Central memory CD8-positive, alpha-beta T cell (primary cell): ENCODE measurements around the gene TNFSF10.
"Not testable (repeated sequence)": the region's sequence is repeated elsewhere in the genome, so short reads cannot be mapped to it uniquely, and the experiment has no call there.

Experiments
- ATAC-seq: fragments of 150-1000 bp; cut with Tn5 transposase; replicated peaks from 2 replicates; pipeline ENCODE4 v1.10.0; 2022; ENCODE audit warnings: mild to moderate bottlenecking, moderate FRiP score, moderate number of reproducible peaks; ENCODE audit not compliant: poor library complexity, severe bottlenecking; ENCODE audit errors: extremely low read depth
- DNase-seq, 2 donors: peaks; one replicate each; pipeline ENCODE4 v3.0.0; 2021; ENCODE audit warnings: low spot score in 2 of 2
- H3K27ac Mint-ChIP-seq: one replicate; pipeline ENCODE4 v1.8.0; 2022; ENCODE audit warnings: low read depth, mild to moderate bottlenecking, moderate library complexity, mixed read lengths
- H3K27me3 Mint-ChIP-seq: one replicate; pipeline ENCODE4 v1.8.0; 2022; ENCODE audit warnings: mixed read lengths
- H3K36me3 Mint-ChIP-seq: one replicate; pipeline ENCODE4 v1.8.0; 2022; ENCODE audit warnings: mild to moderate bottlenecking, moderate library complexity, mixed read lengths; ENCODE audit not compliant: insufficient read depth
- H3K4me1 Mint-ChIP-seq: one replicate; pipeline ENCODE4 v1.8.0; 2022; ENCODE audit warnings: mixed read lengths
- H3K4me3 Mint-ChIP-seq: one replicate; pipeline ENCODE4 v1.8.0; 2022; ENCODE audit warnings: mild to moderate bottlenecking, moderate library complexity, mixed read lengths
- H3K9me3 Mint-ChIP-seq: one replicate; pipeline ENCODE4 v1.8.0; 2022; ENCODE audit warnings: mixed read lengths

Gene TNFSF10

GRCh38 chr3:172539273-172539672, 16.0 kb upstream of the TNFSF10 start:
- no peak overlapping the region for H3K27ac Mint-ChIP-seq
- no peaks in the 10 kb centered on the region for H3K27me3 Mint-ChIP-seq
- DNase-seq = no peak
- H3K4me1 Mint-ChIP-seq = peaks cover 16% of the 10 kb centered on the region
- H3K9me3 Mint-ChIP-seq = no peaks in the 10 kb centered on the region
- no peaks in the 10 kb centered on the region for H3K36me3 Mint-ChIP-seq
- ATAC-seq = no peak
- H3K4me3 Mint-ChIP-seq = no peak overlapping the region

- no peak overlapping the region for H3K27ac Mint-ChIP-seq
- H3K4me3 Mint-ChIP-seq = no peak overlapping the region
- H3K27me3 Mint-ChIP-seq = no peaks in the 10 kb centered on the region
- no peak for ATAC-seq
- H3K36me3 Mint-ChIP-seq = no peaks in the 10 kb centered on the region
- H3K9me3 Mint-ChIP-seq = no peaks in the 10 kb centered on the region
- no peak for DNase-seq
- H3K4me1 Mint-ChIP-seq = peaks cover 16% of the 10 kb centered on the region
Measured at GRCh38 chr3:172538368-172539151, 15.3 kb upstream of the TNFSF10 start.

- peaks cover 16% of the 10 kb centered on the region for H3K4me1 Mint-ChIP-seq
Measured at GRCh38 chr3:172537507-172538158, 14.4 kb upstream of the TNFSF10 start.

DNA sequence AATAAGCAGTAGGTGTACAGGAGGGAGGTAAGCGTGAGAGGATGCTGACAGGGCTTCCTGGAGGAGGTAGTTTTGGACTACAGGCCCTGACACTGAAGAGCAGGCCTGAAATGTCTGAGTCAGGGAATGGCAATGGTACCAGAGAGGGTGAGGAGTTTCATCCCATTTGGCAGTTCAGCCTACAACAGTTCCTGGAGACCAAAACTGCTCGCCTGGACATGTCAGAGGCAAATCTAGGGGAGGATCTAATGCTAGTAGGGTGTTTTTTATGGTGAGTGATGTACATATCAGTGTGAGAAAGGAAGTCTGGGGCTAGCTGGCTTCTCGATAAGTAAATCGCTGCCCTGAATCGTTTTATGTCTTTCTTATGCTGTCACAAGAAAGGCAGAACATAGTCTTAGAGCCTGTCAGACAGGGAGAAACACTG, 13.8 kb upstream of the TNFSF10 start:
- DNase-seq (no peak), ATAC-seq (peak; percentile 49)
- H3K4me1 Mint-ChIP-seq = peaks cover 16% of the 10 kb centered on the region
- no peaks in the 10 kb centered on the region for H3K36me3 Mint-ChIP-seq
- H3K27ac Mint-ChIP-seq = peak overlapping the region; percentile 14
- H3K9me3 Mint-ChIP-seq = no peaks in the 10 kb centered on the region
- H3K4me3 Mint-ChIP-seq = no peak overlapping the region
- H3K27me3 Mint-ChIP-seq = no peaks in the 10 kb centered on the region

More at GRCh38 chr3:172537507-172538158, 14.4 kb upstream of the TNFSF10 start:
- Mint-ChIP-seq H3K36me3 (no peaks in the 10 kb centered on the region), H3K9me3 (no peaks in the 10 kb centered on the region), H3K27me3 (no peaks in the 10 kb centered on the region), H3K27ac (peak overlapping the region; percentile 14), H3K4me3 (no peak overlapping the region)
- DNase-seq (no peak), ATAC-seq (no peak)

- no peaks in the 10 kb centered on the region for H3K9me3 Mint-ChIP-seq
- H3K27me3 Mint-ChIP-seq = no peaks in the 10 kb centered on the region
- H3K36me3 Mint-ChIP-seq = no peaks in the 10 kb centered on the region
- ATAC-seq (no peak), DNase-seq (no peak)
- H3K4me3 Mint-ChIP-seq = no peak overlapping the region
- H3K27ac Mint-ChIP-seq = peak overlapping the region; percentile 14
- H3K4me1 Mint-ChIP-seq = peaks cover 16% of the 10 kb centered on the region
Measured at GRCh38 chr3:172536505-172536904, 13.3 kb upstream of the TNFSF10 start.

DNA sequence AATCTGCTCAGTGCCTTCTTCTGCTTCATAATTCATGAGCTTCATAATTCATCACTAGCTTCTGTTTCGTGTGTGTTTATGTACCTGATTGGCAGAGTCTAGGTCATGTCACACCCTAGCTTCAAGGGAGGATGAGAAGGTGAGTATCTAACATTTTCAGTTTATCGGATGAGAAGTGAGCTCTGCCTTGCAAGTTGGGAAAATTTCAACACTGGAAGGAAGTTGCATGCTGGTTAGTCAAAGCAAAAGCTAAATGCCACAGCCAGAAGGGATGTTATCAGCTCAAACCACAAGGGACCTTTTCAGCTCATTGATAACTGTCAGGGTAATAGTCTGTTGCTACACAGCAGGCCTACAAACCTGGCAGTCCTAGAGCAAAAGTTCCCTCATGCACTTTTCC, 7.3 kb upstream of the TNFSF10 start:
- H3K4me3 Mint-ChIP-seq = no peak overlapping the region
- H3K4me1 Mint-ChIP-seq = peaks cover 10% of the 10 kb centered on the region
- DNase-seq (no peak), ATAC-seq (peak; percentile 58)
- H3K36me3 Mint-ChIP-seq = no peaks in the 10 kb centered on the region
- H3K27me3 Mint-ChIP-seq = no peaks in the 10 kb centered on the region
- no peak overlapping the region for H3K27ac Mint-ChIP-seq
- H3K9me3 Mint-ChIP-seq = no peaks in the 10 kb centered on the region

DNA sequence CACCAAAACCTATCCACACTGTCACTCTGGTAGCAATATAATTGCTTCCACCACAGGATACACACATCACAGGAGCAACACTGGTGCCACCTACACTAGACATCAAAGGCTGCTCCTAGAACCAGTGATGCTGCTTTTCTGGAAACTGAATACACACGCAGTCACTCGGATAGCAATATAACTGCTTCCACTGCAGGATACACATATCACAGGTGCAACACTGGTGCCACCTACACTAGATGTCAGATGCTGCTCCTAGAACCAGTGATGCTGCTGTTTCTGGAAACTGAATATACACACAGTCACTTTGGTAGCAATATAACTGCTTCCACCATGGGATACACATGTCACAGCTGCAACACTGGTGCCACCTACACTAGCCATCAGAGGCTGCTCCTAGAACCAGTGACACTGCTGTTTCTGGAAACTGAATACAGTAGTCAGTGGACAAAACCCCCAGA, 6.9 kb upstream of the TNFSF10 start:
- ATAC-seq (peak; percentile 19), DNase-seq (no peak)
- Mint-ChIP-seq H3K4me3 (no peak overlapping the region), H3K9me3 (no peaks in the 10 kb centered on the region), H3K36me3 (no peaks in the 10 kb centered on the region), H3K4me1 (peaks cover 10% of the 10 kb centered on the region), H3K27me3 (no peaks in the 10 kb centered on the region), H3K27ac (no peak overlapping the region)

GRCh38 chr3:172528677-172529076, 5.4 kb upstream of the TNFSF10 start:
- Mint-ChIP-seq H3K27ac (no peak overlapping the region), H3K4me3 (no peak overlapping the region), H3K36me3 (no peaks in the 10 kb centered on the region), H3K9me3 (no peaks in the 10 kb centered on the region), H3K4me1 (peaks cover 18% of the 10 kb centered on the region), H3K27me3 (no peaks in the 10 kb centered on the region)
- ATAC-seq (no peak), DNase-seq (no peak)

- no peak for DNase-seq
- Mint-ChIP-seq H3K4me1 (peaks cover 28% of the 10 kb centered on the region), H3K9me3 (no peaks in the 10 kb centered on the region), H3K4me3 (no peak overlapping the region), H3K36me3 (no peaks in the 10 kb centered on the region), H3K27me3 (no peaks in the 10 kb centered on the region), H3K27ac (no peak overlapping the region)
- no peak for ATAC-seq
Measured at GRCh38 chr3:172527306-172527705, 4.1 kb upstream of the TNFSF10 start.

DNA sequence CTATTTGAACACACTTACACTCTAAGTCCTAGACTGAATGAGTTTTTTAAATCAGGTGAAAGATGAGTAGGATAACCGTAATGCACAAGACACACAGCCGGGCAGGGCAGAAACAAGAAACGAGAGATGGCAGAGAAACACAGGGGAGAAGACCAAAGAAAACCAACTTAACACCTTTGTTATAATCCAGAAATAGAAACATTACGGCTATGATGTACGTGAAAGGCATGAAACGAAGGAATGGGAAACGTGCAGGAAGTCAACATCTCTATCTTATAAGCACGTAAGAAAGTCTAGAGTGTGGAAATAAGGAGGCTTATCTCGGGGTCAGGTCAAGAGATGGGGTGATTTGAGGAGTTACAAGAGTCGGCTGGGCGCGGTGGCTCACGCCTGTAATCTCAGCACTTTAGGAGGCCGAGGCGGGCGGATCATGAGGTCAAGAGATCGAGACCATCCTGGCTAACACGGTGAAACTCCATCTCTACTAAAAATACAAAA, 1.9 kb upstream of the TNFSF10 start:
- Mint-ChIP-seq H3K27ac (peak overlapping the region; percentile 95), H3K4me3 (no peak overlapping the region), H3K36me3 (peaks cover 5% of the 10 kb centered on the region), H3K4me1 (peaks cover 37% of the 10 kb centered on the region), H3K9me3 (no peaks in the 10 kb centered on the region), H3K27me3 (no peaks in the 10 kb centered on the region)
- ATAC-seq = no peak
- no peak for DNase-seq

DNA sequence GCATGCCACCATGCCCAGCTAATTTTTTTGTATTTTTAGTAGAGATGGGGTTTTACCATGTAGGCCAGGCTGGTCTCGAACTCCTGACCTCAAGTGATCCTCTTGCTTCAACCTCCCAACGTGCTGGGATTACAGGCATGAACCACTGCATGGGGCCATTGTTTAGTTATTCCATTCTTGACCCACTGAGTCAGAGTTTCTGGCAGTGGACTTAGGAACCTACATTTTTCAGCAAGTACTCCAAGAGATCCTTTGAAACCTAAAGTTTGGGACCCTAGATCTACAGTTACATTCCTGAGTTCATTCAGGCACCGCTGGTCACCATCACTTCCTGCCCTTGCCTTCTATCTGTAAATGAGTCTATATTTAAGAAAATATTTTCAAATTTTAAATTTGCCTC, 1.4 kb upstream of the TNFSF10 start:
- no peak for DNase-seq
- Mint-ChIP-seq H3K36me3 (peaks cover 5% of the 10 kb centered on the region), H3K4me3 (peak overlapping the region; percentile 84), H3K27ac (peak overlapping the region; percentile 95), H3K27me3 (no peaks in the 10 kb centered on the region), H3K4me1 (peaks cover 42% of the 10 kb centered on the region), H3K9me3 (no peaks in the 10 kb centered on the region)
- ATAC-seq = no peak

DNA sequence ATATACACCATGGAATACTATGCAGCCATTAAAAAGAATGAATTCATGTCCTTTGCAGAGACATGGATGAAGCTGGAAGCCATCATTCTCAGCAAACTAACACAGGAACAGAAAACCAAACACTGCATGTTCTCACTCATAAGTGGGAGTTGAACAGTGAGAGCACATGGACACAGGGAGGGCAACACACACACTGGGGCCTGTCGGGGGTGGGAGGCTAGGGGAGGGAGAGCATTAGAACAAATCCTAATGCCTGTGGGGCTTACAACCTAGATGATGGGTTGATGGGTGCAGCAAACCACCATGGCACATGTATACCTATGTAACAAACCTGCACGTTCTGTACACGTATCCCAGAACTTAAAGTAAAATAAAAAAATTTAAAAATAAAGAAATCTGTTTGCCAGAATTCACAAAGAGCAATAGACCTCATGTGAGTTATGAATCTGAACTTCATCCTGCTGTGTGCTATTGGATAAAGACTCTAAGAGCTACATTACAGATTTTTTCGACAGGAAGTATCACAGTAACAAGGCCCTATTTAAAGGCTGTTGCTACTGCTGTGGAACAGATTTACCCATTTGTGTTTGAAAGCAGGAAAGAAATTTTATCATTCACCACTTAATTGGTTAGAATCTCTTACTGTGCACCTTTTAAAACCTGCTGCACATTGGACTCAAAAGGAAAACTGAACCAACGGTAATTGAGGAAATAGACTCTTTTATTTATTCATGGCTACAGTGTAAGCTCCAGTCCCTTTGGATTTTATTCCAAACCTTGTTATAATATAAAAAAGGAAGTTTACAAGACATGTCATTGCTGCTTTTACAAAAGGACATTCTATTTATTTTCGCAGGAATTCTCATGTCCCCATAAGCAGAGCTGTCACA, 1.1 kb downstream of the TNFSF10 start:
- H3K36me3 Mint-ChIP-seq, H3K9me3 Mint-ChIP-seq: not testable (repeated sequence)
- peak; percentile 35 for ATAC-seq

More for the DNA sequence above, 1.1 kb downstream of the TNFSF10 start:
- Mint-ChIP-seq H3K4me1 (peaks cover 63% of the 10 kb centered on the region), H3K4me3 (peak overlapping the region; percentile 84), H3K27ac (peak overlapping the region; percentile 95)
- H3K27me3 Mint-ChIP-seq, DNase-seq: not testable (repeated sequence)
